NCI-H2196 treated with DMSO at 0.1 percent for 48 hours (cell line): Measurements from ENCODE around the gene GPR146.

Source experiments
- DNase-seq: peaks from one replicate; lab custom pipeline; 2025; ENCODE audit not compliant: unreplicated experiment; lab: John Stamatoyannopoulos, UW

The GPR146 gene

GRCh38 chr7:1090686-1091643 lies 46.6 kb downstream of the GPR146 start:
- DNase-seq, result no peak

DNA sequence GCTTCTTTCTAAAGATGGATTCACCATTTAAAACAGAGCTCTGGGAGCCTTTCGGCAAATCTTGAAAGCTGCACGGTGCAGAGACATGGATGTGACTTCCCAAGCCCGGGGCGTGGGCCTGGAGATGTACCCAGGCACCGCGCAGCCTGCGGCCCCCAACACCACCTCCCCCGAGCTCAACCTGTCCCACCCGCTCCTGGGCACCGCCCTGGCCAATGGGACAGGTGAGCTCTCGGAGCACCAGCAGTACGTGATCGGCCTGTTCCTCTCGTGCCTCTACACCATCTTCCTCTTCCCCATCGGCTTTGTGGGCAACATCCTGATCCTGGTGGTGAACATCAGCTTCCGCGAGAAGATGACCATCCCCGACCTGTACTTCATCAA lies 47.3 kb downstream of the GPR146 start:
- DNase-seq, result no peak

- DNase-seq, result no peak
Measured at GRCh38 chr7:1092161-1092632, 47.9 kb downstream of the GPR146 start.

DNA sequence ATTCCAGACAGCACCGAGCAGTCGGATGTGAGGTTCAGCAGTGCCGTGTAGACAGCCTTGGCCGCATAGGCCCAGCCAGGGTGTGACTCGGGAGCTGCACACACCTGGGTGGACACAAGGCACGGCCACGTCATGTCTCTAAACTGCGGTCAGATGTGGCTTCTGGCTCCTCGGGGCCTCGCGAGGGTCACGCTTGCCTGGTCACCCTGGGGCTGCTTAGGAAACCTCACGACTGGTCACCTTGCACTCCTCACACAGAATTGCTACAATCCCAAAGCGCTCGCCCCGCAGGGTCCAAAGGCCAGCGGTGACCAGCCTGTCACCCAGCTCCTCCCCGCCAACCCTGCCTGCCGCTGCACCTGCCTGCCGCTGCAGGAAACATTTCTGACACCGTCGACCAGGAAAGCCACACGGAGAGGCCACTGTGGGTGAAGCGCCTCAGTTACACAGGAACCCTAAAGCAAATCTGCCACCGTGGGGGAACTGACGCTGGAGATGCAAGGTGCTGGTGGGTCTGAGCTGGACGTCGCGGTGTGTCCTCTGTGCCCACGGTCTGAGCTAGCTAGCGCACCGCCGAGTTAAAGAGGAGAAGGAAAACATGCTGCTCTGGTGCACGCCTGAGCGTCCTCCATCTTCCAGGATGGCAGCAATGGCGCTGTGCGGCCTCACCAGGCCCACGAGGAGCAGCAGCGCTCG lies 48.6 kb downstream of the GPR146 start:
- no peak for DNase-seq

DNA sequence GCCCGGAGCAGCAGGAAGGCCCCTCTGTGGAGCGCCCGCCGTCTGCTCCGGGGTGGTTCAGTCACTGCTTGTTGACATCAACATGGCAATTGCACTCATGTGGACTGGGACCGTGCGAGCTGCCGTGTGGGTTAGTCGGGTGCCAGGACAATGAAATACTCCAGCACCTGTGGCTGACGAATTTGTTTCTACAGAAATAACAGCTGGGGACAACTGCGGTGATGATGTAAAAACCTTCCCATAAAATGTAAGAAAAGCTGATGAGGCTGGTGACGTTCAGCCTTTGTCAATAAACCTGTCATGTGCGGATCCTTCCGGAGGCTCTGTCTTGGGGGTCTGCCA lies 49.1 kb downstream of the GPR146 start:
- no peak for DNase-seq

DNA sequence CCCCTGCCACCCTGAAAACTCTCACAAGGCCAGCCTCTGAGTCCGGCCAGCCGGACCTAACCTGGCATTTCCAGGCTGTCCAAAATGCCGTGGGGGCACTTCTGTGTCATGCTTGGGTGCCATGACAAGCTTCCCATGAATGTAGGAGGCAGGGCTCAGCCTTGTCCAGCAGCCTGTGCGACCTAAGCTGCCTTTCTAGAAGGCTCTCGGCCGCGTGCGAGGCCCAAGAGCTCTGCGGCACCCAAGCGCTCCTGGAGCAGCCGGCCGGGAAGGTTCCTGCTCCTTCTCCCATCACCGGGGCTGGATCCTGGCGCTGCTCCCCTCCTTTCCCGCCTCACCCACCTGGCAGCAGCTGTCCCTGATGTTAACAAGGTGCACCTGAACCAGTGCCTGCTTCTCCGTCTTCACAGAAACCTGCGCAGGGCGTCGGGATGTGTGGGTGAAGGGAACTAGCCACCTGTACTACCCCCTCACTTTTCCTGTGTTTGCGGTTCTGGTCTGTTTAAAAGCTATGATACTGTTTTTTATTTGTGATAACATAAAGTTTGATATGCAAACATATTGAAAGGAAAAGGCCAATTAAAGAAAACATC lies 49.7 kb downstream of the GPR146 start:
- DNase-seq, result no peak

- DNase-seq, result no peak
Measured at GRCh38 chr7:1094870-1095269, 50.5 kb downstream of the GPR146 start.

DNA sequence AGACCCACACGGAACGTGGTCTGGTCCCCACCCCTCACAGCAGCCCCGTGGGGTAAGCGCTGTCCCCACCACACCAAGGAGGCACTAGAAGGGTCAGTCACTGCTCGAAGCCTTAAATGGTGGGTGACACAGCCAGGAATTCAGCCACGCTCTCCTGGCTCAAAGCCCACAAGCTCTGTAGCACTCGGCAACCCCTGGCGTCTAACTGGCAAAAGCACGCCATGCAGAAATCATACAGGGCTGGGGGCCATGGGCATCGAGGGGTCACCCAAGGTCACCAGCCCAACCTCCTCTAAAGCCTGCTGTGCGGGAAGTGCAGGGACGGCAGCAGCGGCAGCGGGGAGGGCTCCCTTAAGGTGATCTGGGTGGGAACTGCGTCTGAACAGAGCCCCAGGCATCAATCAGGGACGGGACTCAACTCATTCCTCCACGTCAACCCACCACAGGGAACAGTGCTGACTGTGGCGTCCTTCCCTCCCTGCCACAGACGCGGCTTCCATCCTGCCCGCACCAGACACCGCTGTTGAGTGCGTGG lies 51.3 kb downstream of the GPR146 start:
- DNase-seq, result no peak

DNA sequence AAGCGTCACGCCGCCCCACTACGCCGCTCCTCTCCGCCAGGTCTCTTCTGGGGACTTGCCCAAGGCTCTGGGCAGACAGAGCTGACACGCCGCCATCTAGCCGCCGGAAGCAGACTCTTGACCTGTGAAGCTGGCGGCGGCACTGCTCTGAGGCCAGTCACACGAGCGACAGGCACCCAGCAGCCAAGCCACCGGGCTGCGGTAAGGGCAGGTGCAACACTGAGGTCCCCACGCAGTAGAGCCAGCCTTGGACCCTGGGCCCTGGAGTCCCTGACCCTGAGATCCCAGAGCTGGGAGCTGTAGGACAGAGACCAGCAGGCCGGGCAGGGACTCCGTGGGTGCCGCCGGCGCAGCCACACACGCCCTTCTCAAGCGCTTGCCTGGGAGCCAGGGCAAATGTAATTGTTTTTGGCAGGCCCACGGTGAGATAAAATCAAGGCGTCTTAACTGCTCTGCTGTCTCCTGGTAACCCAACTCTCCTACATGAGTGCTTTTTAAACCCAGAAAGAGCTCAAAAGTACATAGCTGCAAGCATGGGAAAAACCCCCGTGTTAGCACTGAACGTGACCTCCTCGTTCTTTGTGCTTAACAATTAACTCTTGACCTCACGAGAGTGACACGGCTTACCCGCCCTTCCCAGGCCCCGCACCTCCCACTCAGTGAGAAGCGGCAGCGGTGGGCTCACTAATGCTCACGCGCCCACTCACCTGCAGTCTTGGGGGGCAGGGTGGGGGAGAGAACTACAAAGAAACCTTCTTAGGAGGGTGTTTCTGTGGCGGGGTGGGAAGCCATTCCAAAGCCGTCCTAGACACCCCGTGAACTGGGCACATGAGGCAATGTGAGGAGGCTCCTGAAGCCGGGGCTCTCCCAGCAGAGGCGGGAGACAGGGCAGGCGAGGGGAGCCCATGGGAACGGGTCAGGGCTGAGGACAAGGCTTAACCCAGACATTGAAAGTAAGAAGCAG lies 52.1 kb downstream of the GPR146 start:
- DNase-seq, result no peak

- no peak for DNase-seq
Measured at GRCh38 chr7:1097120-1097504, 52.8 kb downstream of the GPR146 start.

- DNase-seq, result no peak
Measured at GRCh38 chr7:1098243-1099153, 54.2 kb downstream of the GPR146 start.

GRCh38 chr7:1099154-1099542 lies 54.8 kb downstream of the GPR146 start:
- DNase-seq, result no peak

DNA sequence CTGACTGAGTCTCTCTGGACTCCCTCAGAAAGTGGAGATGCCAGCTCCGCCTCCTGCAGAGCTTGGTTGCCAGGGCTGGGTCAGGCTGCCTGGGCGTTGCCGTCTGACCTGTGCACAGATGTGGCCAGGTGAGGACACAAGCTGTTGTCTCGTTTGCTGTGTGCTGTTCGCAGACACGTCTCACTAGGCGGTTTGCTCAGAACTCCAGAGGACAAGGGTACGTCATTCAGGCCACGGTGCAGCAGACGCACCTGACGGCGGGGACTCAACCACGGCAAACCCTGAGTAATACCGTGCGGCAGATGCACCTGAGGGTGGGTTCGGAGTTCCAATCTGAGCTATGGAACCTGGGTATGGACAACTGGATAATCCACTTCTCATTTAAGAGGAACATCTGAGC lies 55.3 kb downstream of the GPR146 start:
- no peak for DNase-seq

DNA sequence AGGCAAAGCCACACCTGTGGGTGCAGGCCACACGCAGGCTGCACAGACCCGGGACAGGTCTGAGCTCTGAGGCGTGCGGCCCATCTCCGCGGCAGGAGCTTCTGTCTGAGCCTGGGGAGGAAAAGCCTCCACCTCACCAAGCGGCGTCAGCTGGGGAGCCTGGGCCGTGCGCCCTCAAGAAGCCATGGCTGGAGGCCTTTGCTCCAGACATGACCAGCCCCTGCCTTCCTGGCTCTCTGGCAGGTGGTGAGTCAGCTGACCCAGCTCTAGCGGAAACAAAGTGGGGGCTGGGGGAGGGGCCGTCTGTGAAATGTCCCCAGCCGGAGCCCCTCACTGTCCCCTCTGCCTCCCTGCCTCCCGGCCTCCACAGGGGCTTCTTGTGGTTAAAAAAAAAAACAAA lies 56.0 kb downstream of the GPR146 start:
- DNase-seq, result no peak

- no peak for DNase-seq
Measured at GRCh38 chr7:1100834-1101562, 56.7 kb downstream of the GPR146 start.

- no peak for DNase-seq
Measured at GRCh38 chr7:1101563-1102431, 57.5 kb downstream of the GPR146 start.

GRCh38 chr7:1103009-1103788 lies 58.9 kb downstream of the GPR146 start:
- no peak for DNase-seq
